Stimulated activated CD4-positive, alpha-beta T cell treated with anti-CD3 and anti-CD28 coated beads, TNF-alpha, amount 100 ng/mL, for 4 hours (primary cell): Measurements from ENCODE around the gene CDC20.

Experiments
- DNase-seq, 3 experiments: peaks; one replicate each; pipeline ENCODE4 v3.0.0-alpha.2; 2020; ENCODE audit warnings: low read depth in 3 of 3

Gene CDC20

DNA sequence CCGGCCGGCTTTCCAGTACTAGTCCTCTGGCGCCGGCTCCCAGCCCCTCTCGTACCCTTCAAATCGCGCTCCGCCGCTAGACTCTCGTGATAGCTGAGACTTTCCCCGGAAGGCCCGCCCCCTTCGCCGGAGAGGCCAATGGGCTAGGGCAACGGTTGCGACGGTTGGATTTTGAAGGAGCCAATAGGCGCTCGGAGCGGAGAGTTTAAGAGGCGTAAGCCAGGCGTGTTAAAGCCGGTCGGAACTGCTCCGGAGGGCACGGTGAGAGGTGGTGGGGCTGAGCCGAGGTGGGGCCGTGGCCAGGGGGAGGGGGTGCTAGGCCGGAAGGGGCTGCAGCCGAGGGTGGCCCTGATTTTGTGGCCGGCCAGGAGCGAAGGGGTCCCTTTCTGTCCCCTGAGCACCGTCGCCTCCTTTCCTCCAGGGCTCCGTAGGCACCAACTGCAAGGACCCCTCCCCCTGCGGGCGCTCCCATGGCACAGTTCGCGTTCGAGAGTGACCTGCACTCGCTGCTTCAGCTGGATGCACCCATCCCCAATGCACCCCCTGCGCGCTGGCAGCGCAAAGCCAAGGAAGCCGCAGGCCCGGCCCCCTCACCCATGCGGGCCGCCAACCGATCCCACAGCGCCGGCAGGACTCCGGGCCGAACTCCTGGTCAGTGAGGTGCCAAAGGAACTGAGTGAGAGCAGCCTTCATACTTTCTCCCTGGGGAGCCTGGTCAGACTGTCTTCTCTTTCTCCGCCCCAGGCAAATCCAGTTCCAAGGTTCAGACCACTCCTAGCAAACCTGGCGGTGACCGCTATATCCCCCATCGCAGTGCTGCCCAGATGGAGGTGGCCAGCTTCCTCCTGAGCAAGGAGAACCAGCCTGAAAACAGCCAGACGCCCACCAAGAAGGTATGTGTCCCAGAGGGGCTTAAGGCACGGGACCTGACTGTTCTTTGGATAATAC, at the start of gene CDC20:
Gene CDC20, plus strand, starts transcription at position 236 of the 948 bp plus-strand sequence. Its CDS starts 235 bp downstream, at position 471.
- peak; percentile 94 to 98 (median 95) for DNase-seq

DNA sequence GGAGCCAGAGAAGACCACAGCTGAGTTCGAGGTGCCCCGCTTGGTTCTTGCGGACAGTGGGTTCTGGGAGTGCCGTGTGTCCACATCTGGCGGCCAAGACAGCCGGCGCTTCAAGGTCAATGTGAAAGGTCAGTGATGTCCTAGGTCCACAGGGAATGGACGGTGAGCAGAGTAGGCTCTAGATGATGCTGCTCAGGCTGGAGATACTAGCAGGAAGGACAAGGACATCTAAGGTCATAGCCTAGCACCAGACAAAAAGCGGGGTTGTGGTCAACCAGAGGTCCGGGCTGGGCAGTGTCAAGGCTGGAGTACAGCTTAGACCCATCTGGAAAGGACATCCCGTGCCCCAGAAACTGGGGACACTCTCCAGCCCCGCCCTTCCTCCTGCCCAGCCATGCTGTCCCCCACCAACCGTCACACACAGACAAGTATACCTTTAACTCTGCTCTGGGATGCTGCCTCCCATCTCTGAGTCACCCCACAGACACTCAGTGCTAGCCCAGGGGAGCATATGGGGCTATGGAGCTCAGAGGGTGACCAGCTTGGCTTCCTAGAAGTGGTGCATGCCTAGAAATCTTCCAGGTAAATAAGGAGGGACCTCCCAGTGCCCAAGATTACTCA, 49.3 kb upstream of the CDC20 start:
- no peak for DNase-seq

DNA sequence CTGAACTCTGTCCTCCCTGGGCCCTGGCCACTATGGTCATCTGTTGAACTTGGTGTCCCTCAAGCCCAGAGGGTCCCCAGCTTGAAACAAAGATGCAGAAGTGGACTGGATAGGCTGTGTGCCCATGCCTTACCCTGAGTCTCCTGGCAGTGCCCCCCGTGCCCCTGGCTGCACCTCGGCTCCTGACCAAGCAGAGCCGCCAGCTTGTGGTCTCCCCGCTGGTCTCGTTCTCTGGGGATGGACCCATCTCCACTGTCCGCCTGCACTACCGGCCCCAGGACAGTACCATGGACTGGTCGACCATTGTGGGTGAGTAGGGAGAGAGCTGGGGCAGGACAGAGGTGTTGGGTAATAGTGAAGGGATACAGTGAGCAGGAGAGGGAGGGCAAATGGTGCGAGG, 47.3 kb upstream of the CDC20 start:
- no peak for DNase-seq

GRCh38 chr1:43312212-43312623, 46.6 kb upstream of the CDC20 start:
- DNase-seq: no peak

DNA sequence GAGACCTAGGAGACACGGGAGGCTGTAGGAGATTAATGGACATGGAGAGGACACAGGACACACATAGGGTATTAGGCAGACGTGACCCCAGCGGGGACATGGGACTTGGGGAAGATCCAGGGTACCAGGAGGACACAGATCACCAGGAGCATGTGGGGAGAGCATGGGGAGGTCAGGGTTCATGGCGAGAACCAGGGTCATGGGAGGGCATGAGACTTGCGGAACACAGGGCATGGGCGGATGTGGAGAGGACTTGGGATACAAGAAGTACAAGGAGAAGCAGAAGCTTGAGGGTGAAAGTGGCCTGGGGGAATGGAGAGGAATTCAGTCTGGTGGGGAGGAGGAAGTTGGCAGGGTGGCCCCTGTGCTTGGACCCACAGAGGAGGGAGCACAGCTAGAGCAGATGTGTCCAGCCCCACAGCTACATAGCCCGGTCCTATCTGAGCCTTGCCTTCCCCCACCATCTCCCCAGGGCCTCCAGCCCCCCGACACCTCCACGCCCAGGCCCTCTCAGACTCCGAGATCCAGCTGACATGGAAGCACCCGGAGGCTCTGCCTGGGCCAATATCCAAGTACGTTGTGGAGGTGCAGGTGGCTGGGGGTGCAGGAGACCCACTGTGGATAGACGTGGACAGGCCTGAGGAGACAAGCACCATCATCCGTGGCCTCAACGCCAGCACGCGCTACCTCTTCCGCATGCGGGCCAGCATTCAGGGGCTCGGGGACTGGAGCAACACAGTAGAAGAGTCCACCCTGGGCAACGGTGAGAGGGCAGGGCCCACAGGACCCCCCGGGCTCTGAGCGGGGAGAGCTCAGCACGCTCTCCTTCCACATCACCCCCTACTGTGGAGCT, 45.9 kb upstream of the CDC20 start:
- DNase-seq: no peak

DNA sequence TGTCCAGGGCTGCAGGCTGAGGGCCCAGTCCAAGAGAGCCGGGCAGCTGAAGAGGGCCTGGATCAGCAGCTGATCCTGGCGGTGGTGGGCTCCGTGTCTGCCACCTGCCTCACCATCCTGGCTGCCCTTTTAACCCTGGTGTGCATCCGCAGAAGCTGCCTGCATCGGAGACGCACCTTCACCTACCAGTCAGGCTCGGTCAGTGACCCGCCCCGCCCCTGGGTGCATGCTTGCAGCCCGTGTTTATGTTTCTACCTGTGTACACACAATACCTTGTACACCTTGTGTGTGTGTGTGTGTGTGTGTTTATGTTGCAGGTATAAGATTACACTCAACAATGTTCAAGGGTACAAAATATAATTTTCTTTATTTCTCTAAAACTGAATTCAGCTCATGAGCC, 45.0 kb upstream of the CDC20 start:
- no peak for DNase-seq

DNA sequence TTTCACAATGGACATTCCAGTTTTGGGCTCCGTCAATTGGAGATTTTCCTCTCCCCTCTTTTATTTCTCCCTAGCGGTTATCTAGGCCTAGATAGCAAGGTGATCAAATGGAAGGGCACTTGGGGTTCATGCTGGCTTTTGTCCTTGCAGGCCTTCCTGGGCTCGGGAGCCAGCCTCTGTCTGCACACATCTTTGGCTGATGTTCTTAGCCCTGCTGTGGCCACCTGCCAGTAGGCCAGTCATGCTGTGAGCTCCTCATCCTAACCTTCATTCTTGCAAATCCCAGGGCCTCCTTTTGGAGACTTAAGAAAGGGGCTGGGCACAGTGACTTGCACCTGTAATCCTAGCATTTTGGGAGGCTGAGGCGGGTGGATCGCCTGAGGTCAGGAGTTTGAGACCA, 44.5 kb upstream of the CDC20 start:
- DNase-seq: no peak

DNA sequence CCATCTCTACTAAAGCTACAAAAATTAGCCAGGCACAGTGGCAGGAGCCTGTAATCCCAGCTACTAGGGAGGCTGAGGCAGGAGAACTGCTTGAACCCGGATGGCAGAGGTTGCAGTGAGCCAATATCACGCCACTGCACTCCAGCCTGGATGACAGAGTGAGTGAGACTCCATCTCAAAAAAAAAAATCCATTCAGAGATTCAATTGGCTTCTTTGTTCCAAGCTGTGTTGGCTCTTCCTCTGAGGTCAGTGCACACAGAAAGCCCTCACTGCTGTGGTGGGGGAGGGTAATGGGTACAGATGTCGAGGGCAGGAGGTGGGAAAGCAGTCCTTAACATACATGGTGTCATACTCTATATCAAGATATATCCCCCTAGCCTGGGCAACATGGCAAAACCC, 43.3 kb upstream of the CDC20 start:
- no peak for DNase-seq

GRCh38 chr1:43315963-43316737, 42.6 kb upstream of the CDC20 start:
- DNase-seq: no peak

DNA sequence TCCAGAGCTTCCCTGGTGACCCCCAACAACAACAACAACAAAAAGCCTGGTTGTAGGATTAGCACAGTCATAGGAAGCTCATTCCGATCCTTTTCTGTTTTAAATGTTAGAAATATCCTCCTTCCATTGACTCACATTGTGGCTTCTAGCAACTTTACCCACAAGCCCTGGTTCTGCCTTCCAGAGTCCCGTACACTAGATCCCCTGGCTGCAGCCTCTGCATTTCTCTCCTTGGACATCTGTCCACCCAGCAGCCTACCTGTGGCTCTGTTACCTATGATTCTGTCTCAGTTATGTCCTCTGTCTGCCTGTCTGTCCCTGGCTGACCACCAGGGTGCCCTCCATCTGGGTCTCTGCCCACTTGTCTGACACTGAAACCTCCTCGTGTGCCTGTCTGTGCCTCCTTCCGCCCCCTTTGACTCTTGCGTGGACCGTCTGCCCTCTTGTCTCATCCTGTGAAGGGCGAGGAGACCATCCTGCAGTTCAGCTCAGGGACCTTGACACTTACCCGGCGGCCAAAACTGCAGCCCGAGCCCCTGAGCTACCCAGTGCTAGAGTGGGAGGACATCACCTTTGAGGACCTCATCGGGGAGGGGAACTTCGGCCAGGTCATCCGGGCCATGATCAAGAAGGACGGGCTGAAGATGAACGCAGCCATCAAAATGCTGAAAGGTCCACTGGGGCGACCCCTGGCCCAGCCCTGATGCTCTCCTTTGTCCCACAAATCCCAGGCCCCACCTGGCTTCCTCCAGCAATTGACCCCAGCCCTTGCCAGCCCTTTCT, 41.9 kb upstream of the CDC20 start:
- DNase-seq: no peak

DNA sequence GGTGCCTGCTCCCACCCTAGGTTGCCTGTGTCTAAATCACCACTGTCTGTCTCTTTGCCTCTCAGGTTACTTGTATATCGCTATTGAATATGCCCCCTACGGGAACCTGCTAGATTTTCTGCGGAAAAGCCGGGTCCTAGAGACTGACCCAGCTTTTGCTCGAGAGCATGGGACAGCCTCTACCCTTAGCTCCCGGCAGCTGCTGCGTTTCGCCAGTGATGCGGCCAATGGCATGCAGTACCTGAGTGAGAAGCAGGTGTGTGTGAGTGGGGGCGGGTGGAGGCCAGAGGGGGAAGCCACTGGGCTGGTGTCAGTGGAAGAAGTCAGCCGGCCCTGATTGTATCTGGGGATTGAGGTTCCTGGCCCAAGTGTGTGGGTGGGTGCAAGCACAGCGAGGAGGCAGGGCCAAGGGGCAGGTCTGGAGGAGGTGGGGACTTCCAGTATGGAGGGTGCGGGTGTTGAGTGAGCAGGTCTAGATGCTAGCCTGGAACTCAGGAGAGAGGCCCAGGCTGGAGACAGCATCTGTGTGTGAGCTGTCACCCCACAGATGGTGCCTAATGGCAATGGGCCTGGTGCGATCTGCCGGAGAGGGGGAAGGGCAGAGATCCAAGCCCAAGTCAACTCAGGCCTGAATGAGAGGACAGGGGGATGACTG, 40.8 kb upstream of the CDC20 start:
- no peak for DNase-seq

DNA sequence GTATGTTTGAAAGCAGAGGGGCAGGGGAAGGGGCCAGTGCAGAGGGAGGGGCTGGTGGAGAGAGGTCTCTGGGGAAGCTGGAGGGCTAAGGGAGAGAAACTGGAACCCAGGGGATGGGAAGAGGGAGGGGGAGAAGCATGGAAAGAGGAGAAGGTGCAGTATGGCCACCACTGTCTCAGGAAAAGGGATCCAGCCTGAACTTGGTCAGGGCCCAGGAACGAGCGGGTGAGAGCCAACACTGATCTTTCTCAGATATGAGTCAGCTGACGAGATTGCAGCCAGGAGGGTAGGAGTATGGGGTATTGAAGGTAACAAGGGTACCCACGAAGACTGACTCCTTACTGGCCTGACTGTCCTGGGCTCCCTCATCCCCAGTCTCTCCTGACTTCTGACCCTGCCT, 40.0 kb upstream of the CDC20 start:
- DNase-seq: no peak

DNA sequence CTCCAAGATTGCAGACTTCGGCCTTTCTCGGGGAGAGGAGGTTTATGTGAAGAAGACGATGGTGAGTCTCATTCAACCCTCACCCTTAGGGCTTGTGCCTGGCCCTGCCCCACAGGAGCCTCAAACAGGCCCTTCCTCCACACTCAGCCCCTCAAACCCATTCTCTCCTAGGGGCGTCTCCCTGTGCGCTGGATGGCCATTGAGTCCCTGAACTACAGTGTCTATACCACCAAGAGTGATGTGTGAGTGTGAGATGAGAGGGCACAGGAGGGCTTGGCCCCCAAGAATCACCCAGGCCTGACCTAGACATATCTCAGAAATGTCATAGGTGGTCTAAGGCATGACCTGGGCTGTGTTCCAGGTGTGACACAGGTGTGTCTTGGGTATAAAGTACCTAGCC, 39.5 kb upstream of the CDC20 start:
- no peak for DNase-seq

DNA sequence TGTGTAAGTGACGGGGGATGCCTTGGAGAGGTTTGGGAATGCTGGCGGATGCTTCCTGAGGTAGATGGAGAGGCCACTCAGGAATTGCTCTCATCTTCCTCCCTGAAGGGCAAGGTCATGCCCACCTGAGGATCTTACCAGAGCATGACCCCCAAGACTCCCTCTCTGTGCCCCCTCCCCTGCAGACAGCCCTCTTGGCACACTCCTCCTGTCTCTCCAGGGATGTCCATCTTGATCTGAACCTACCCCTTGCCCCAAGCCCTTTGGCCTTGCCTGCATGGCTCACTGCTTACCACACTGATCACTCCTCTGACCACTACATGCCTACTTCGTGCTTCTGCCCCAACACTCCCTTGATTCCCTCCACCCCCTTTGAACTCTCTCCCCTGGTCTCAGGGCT, 39.0 kb upstream of the CDC20 start:
- DNase-seq: no peak

DNA sequence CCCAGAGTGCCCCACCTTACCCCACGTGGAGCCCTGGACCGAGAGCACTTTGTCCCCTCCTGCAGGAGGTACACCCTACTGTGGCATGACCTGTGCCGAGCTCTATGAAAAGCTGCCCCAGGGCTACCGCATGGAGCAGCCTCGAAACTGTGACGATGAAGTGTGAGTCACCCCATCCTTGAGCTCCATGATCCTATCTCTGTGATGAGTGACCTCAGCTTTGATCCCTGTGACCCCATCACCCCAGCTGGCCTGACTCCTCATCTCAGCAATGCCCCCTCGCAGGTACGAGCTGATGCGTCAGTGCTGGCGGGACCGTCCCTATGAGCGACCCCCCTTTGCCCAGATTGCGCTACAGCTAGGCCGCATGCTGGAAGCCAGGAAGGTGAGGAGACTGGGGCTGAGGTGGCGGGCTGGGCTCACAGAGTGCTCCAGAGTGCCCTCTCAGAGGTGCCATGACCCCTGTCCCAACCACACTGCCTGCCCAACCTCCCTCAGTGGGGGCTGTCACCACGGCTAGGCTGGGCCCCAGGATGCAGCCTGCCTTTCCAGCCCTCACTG, 37.4 kb upstream of the CDC20 start:
- DNase-seq: no peak

DNA sequence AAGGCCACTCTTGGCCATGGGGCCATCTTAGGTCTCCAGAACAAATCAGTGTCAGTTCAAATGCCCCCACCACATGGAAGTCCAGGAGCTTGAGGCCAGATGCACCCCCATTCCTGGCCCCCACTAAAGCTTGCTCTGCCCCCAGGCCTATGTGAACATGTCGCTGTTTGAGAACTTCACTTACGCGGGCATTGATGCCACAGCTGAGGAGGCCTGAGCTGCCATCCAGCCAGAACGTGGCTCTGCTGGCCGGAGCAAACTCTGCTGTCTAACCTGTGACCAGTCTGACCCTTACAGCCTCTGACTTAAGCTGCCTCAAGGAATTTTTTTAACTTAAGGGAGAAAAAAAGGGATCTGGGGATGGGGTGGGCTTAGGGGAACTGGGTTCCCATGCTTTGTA, 36.3 kb upstream of the CDC20 start:
- DNase-seq: no peak

- no peak for DNase-seq
Measured at GRCh38 chr1:43324810-43325209, 34.0 kb upstream of the CDC20 start.

GRCh38 chr1:43325381-43325780, 33.4 kb upstream of the CDC20 start:
- DNase-seq: no peak

DNA sequence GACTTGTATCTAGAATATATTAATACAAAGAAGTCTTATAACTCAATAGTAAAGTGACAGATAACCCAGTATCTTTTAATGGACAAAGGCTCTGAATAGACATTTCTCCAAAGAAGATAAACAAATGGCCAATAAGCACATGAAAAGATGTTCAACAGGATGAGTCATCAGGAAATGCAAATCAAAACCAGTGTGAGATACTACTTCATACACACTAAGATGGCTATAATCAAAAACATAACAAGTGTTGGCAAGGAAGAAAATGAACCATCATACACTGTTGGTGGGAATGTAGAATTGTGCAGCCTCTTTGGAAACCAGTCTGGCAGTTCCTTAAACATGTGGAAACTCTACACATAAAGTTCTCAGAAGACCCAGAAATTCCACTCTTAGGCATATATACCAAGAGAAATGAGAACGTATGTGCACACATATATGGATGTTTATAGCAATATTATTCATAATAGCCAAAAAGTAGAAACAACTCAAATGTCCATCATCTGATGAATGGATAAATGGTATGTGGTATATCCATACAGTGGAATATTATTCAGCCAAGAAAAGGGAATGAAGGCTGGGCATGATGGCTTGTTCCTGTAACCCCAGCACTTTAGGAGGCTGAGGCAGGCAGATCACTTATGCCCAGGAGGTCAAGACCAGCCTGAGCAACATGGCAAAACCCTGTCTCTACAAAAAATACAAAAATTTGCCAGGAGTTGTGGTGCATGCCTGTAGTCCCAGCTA, 31.1 kb upstream of the CDC20 start:
- DNase-seq: no peak
